NCI-H2171 (cell line): Measurements from ENCODE around the gene FBN2.
A peak's percentile ranks its signal among the peaks of the same experiment; 100 is the strongest.

Experiments
- DNase-seq: peaks from one replicate; lab custom pipeline; 2025; lab: John Stamatoyannopoulos, UW

Gene FBN2

DNA sequence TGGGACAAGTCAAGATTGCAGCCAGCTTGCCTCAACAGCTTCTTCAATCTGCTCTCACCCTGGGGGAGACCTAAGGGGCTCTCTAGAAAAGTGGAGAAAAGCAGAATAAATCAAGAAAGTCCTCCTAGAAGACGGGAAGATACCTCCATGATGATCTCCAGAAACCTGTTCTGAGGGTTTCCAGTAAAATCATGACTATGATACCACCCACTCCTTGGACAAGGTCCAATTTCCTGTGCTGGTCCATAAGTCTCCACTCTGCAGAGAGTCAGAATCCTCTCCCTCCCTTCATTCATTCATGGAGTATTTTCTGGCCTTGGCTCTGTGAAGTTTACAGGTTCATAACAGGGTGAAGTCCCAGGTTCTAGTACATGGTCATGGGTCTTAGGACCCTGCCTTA is 285.8 kb downstream of the FBN2 start:
- DNase-seq: no peak

DNA sequence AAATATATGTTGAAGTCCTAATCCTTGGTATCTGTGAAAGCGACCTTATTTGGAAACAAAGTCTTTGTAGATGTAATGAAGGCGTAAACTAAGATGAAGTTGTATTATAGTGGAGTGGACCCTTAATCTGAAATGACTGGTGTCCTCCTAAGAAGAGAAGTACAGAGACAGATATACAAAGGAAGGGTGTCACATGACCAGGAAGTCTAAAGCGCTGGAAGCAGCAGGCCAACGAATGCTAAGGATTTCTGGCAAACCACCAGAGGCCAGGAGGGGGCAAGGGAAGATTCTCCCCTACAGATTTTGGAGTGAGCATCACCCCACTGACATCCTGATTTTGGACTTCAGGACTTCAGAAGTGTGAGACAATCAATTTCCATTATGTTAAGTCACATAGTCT is 292.1 kb downstream of the FBN2 start:
- no peak for DNase-seq

- DNase-seq: no peak
These were observed 294.0 kb downstream of the FBN2 start for GRCh38 chr5:128243958-128244582.

DNA sequence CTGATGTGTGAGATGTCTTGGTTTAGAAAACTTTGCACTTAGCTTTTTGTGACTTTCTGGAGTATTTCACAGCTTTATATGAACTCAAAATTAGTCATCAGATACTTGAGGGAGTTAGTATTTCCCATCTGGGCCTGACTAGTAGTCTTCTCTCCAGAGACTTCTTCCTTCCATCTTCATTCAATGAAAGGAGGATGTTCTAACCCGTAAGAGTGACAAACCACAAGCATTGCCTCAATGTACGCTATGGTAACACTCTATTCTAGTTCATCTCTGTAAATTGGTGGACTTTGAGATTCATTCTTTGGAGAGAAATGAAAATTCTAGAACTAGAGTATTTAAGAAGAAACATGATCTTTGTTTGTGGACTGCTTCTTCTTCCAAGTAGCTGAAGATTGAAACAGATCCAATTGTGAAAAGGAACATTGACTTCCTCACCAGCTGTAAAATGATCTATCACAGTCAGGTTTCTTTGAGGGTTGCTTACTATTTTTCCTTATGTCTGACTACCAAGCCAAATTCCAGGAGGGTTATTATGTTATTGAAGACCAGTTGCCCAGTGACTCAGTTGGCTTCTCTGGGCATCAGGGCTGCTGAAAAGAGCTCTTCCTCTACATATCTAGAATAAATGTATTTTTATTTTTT is 296.9 kb downstream of the FBN2 start:
- no peak for DNase-seq

GRCh38 chr5:128237546-128237945 is 300.5 kb downstream of the FBN2 start:
- no peak for DNase-seq

DNA sequence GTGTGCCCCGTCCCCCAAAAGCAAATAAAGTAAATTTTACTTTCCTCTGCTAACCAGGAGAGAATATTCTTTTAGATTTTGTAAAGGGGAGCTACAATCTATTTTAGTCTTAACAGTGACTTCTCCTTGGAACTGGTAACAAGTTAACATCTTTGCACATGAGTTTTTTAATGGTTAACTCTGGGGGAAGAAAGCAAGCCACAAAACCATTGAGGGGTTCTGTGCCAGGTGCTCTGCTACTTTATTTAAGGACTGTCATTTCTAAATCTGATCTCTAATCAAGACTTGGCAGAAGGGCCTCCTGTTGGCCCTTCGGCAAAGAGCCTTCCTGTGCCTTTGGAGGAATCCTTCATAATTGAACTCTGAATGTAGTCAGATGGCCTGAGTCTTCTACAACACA is 301.0 kb downstream of the FBN2 start:
- DNase-seq: no peak

- DNase-seq: no peak
These were observed 301.7 kb downstream of the FBN2 start for GRCh38 chr5:128236334-128236733.

DNA sequence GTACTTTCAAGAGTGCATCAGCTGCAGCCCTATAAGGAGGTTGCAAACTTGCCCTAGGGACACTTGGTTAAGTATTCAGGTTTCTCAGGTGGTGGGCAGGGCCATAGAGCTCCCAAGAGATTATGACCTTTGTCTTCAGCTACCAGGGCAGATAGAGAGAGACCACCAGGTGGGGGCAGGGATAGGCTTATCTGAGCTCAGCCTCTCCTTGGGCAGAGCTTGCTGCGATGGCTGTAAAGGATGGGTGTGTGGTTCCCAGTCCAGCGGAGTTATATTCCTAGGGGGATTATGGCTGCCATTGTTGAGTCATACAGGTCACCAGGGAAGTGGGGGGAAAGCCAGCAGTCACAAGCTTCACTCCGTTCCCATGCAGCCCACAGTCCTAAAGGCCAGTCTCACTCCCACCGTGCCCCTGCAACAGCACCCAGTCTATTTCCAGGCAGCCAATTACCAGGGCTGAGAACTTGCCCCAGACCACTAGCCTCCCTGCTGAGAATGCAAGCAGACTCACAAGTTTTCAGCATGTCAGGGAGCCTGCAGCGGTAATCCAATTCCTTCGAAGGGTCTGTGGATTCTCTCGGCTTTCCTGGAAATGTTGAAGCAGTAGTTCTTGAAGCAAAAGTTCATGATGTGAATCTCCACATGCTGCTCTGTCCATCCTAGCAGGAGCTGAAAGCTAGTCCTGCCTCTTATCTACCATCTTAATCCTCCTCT is 303.0 kb downstream of the FBN2 start:
- DNase-seq: no peak

DNA sequence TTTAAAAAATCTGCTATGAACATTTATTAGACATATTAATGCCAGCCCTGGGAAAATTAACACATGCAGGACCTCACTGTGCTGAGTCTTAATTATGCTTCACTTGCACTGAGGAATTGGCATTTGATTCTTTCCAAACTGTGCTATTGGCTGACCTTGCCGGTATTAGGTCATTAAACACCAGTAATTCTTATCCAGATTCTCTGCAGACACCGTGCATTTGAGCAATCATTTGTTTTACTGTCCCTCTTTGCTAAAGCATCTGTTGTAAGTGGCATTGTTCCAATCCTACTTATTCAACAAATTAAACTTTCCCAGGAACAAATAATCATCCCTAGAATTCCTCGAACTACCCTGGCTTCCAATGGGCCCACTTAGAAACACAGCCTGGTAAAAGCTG is 309.5 kb downstream of the FBN2 start:
- no peak for DNase-seq

DNA sequence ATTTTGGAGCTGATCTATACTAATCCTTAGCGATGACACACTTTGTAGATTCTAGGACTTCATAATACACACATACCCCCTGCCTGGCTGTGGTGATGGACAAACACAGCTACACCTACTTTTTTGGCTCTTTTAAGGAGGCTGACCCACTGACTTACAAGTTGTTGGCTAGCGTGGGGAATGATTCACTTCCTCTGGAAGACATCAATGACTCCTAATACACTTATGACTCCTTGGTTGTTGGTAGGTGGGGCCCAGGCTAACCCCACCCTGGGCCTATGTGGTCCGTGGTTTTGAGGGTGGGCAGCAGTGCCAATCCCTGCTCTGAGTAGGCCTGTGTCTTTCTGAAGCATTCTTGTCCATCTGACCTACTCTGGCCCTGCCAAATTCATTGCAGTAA is 310.0 kb downstream of the FBN2 start:
- DNase-seq: no peak

DNA sequence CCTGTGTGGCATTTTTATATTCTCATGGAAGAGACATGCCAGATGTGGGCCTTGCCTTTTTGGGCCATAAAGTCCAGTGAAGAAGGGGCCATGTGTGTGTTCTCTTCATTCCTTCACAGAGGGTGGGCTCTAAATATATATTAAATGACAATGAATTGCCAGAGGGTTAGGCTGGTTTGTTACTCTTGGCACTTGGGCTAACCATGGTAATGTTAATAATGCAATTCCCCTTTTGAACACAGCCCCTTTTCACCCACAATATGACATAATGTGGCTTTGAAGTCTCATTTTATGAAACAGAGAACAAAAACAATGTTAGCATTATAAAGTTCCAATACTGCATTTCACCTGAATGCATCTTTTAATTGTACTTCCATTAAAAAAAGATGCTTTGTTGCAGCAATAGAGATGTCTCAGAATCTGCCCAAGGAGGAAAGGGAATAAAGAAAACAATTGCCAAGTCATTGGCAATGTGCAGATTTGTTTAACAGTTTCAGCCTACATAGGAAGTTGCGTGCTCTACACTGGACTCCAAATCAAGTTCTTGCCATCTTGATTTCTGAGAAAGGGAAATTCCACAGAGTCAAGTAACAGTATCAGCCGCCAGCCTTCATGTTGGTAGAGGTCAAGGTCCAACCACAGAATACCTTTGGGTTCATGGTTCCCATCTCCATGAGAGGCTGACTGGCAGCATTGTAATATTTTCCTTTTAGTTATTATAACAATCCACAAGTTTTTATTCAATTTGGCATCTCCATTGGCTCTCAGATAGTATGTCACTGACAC is 312.6 kb downstream of the FBN2 start:
- DNase-seq: no peak

DNA sequence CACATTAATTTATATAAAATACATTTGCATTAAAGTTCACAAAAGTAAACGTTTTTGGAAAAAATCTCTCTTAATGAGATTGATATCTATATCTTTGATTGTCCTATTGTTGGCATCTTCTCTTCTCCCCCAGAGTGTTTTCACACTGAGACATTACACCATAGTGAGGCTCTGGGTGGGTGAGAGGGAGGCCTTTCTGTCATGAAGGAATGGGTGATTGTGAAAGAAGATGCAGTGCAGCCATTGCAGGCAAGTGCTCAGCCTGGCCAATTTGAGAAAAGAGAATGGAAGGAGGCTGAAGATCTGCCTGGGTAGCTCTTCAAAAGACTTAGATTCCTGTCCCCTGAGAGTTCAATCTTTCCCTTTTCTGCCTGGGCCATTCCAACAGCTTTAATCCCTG is 313.7 kb downstream of the FBN2 start:
- DNase-seq: no peak

DNA sequence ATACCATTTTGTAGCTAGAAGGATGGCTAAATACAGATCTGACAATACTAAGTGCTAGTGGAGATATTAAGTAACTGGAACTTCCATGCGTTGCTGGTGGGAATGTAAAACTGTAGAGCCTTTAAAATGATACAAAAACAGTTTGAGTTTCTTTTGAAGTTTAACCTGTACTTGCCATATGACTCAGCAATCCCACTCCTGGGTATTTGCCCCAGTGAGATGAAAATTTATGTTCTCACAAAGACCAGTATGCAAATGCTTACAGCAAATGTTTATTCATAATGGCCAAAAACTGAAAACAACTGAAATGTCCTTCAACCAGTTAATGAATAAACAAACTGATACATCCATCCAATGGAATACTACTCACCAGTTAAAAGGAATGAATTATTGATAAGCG is 317.2 kb downstream of the FBN2 start:
- DNase-seq: no peak

- DNase-seq: no peak
These were observed 321.0 kb downstream of the FBN2 start for GRCh38 chr5:128216860-128217531.

DNA sequence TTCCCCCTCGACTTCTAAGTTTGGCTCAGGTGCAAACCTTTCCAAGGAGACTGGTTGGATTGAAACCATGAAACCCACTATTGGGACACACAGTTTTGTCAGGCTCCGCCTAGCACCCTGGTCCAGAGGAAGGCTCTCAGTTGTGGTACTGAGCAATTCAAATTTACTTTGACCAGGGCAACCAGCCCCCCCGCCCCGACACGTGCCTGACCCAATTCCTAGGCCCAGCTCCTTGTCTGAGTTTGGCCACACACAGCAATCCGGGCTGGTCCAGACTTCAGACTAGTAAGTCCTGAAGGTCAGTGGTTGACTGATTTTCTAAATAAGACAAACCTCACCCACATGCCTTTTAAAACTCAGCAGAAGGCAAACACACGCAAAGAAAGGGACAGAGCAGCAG is 321.8 kb downstream of the FBN2 start:
- no peak for DNase-seq

DNA sequence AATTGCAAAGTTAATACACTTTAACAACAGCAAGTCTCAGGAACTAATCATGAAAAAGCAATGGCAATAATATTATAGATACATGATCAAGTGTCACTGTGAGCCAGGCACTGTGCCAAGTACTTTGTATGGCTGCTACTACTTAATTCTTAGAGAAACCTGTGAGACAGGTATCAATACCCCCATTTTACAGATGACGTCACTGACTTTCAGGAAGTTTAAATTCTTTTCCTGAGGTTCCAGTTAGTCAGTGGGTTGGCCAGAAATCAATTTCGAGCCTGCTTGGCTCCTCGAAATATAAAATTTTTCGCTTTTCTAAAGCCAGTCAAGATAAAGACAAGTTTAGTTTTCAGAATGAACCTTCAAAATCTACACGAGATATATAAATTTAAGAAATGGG is 324.2 kb downstream of the FBN2 start:
- no peak for DNase-seq

DNA sequence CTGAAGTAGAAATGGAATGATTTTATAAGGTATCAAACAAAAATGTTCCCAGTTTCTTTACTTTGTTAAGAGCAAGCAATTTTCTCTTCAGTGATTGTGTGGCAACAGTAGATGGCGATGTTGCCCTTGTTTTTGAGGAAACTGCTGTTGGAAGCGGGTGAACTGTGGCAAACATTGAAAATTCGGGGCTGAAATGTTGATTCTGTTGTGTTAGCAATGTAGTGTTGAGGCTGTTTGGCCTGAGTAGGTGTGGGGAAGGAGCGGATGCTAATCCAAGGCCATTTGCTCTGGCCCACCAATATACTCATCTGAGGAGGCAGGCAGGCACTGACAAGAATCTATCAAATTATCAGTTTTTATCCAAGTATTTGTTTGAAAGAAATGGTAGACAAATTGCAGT is 324.7 kb downstream of the FBN2 start:
- DNase-seq: peak; percentile 17

GRCh38 chr5:128212191-128212806 is 325.7 kb downstream of the FBN2 start:
- DNase-seq: no peak

DNA sequence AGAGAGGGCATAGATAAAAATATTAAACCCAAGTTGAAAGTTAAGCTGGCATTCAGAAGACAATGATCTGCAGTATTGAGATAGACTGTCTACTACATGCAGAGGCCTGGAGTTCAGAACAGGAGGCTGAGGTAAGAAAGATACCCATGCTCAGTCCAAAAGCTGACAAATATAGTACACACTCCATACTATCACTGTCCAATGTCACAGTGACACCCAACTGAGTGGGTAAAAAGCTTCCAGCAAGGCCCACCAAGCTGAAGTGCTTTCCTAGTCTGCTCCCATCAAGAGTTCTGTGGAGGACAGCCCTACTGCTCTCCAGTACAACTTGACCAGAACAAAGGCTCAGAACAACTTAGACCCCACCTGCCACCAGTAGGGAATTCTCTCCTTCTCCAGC is 329.6 kb downstream of the FBN2 start:
- no peak for DNase-seq
